HG03457 (cell line): Measurements from ENCODE around the gene TLK1.

Experiments used
- ATAC-seq: cut with Tn5 transposase; IDR thresholded peaks from one replicate; pipeline ENCODE4 v1.9.1; 2021; ENCODE audit warnings: moderate number of reproducible peaks; ENCODE audit not compliant: unreplicated experiment

Gene TLK1

DNA sequence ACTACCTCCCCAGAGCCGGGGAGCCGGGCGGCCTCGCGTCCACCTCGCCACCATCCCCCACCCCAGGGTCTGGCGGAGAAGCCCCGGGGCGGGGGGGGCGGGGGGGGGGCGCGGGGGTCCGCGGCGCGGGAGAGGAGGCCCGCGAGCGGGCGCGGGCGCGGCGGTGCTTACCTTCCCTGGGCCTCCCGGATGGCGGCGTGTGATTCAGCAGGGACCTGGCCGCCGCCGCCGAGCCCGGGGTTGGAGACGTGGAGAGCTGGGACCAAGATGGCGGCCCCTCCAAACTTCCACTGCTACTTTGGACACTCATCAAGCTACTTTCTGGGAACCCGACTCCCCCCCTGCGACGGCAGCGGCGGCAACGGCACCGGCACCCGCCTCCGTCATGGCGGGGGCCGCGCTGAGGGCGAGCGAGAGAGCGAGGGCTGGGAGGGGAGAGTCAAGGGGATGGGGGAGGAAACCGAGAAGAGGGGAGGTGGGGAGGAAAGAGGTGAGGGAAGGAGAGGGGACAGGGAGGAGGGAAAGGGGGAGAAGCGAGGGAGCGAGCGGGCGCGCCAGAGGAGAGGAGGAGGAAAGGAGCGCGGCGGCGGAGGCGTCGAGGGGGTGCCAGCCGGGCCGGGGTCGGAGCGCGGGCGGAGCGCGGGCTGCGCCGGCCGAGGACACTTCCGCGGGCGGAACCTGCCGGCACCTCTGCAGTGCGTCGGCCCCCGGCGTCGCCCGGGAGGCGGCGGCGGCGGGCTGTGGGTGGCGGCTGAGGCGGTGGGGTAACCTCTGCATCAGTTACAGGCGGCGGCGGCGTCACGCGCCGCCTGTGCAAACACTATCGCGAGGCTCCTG lies at the start of gene TLK1:
Gene TLK1 (minus strand): TSS at position 775 of the 837 bp plus-strand sequence. CDS start 465 bp downstream, at position 310.
- peak; percentile 37 for ATAC-seq

- ATAC-seq, result no peak
These were observed 49.6 kb upstream of the TLK1 start for GRCh38 chr2:171210216-171210863.

DNA sequence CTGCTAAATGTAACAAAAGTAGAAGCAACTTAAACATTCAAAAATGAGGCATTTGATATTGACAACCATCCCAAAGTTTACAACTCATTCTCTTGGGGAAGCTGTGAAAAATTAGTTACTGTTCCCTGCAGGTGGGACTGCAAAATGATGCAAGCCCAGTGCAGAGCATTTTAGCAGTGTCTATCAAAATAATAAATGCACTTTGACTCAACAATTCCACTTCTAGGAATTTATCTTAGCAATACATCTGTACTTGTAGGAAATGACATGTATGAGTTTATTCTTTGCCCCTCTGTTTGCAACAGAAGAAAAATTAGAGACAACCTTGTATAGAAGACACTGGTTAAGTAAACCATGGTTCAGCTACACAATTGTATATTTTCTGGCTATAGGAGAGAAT lies 48.0 kb upstream of the TLK1 start:
- ATAC-seq, result no peak

DNA sequence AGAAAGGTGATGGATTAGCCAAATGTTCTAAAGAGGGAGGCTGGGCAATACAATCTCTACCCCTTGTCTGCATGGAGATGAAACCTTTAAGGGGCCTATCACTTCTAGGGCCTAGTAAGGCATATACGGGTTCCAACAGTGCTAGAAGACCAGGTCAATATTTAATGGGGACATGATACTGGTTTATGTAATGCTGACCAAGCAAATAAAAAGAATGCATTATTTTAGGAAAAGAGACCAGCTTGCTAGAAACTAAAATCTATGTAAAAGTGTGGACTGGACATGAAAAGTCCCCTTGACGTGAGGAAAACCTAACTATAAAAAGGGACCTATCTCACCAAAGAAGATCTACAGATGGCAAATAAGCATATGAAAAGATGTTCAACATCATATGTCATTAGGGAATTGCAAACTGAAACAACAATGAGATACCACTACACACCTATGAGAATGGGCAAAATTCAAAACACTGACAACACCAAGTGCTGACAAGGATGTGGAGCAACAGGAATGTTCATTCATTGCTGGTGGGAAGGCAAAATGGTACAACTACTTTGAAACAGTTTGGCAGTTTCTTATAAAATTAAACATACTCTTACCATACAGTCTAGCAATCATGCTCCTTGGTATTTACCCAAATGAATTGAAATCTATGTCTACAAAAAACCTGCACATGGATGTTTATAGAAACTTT lies 45.9 kb upstream of the TLK1 start:
- ATAC-seq, result no peak

DNA sequence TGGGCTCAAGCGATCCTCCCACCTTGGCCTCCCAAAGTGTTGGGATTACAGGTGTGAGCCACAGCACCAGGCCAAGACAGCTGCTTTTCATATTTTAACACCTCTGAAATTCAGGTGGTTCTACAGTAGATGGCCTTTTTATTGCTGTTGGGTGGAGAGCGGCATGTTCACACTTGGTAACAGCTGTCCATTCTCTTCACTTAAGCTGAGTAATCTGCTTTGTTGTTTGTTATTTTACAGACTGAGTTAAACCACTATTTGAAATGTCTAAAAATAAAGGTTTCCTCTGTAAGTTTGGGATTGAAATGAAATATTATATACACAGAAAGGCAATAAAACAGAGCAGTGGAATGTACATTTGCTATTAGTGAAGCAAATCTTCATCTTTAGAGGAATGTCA lies 44.9 kb upstream of the TLK1 start:
- no peak for ATAC-seq

GRCh38 chr2:171201767-171202166 lies 41.1 kb upstream of the TLK1 start:
- ATAC-seq, result no peak

GRCh38 chr2:171201271-171201670 lies 40.6 kb upstream of the TLK1 start:
- ATAC-seq, result no peak

- ATAC-seq, result no peak
These were observed 39.8 kb upstream of the TLK1 start for GRCh38 chr2:171200469-171200868.

- ATAC-seq, result no peak
These were observed 30.3 kb upstream of the TLK1 start for GRCh38 chr2:171191021-171191420.

DNA sequence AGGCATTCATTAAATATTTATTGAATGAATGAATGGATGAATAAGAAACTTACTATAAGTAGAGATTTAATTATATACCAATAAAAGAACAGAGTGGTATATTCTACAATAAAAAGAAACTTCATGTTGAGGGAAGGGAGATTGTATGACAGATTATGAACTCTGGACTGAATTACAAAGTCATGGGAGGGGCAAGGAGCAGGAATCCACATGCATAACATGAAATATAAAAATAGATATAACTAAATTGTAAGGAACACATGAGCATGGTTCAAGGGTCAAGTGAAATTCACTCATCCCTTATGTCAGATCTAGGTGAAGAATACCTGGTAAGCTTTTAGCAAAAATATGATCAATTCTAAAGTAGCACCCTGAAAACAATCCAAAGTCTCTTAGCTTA lies 27.1 kb upstream of the TLK1 start:
- no peak for ATAC-seq

DNA sequence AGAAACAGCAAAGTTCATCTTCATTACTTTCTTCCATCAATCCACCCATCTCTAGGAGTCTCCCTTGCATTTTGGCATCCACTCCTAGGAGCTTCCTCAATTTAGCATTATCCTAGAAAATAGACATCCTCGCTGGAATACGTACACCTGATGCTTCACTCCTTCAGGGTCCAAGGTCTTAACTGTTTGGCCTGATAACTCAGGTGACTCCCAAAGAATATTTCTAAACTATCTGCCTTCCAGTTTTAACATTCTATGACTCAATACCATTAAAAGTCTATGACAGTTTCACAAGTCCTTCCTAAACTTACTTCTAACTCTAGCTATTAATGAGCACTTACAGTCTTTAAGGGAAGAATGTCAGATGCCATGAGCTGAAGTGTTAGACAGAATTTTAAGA lies 26.5 kb upstream of the TLK1 start:
- ATAC-seq, result no peak

GRCh38 chr2:171185941-171186340 lies 25.2 kb upstream of the TLK1 start:
- ATAC-seq, result no peak

DNA sequence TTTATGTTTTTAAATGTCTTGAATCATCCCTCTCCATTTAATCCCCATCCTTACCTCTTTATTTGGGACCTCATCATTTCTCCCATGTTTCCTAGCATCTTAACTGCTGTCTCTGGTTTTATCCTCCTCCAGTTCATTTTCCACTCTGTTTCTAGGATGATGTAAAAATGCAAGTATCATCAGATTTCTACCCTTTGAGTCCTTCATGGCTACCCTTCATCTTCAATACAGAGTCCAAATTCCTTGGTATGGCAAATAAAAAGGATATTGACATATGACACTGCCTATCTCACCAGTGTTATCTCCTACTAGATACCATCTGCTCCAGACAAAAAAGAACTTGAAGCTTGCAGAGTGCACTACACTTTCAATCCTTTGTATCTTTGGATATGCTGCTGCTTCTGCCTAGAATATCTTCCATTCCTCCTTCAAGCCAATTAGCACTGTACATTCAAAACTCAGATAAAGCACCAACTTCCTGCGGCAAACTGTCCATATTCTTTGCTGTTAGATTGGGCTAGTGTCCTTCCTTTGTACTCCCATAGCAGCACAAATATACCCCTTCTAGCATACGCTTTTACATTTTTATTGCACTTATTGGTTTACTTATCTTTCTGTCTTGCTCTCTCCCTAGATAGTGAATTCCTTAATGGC lies 24.6 kb upstream of the TLK1 start:
- ATAC-seq, result no peak

DNA sequence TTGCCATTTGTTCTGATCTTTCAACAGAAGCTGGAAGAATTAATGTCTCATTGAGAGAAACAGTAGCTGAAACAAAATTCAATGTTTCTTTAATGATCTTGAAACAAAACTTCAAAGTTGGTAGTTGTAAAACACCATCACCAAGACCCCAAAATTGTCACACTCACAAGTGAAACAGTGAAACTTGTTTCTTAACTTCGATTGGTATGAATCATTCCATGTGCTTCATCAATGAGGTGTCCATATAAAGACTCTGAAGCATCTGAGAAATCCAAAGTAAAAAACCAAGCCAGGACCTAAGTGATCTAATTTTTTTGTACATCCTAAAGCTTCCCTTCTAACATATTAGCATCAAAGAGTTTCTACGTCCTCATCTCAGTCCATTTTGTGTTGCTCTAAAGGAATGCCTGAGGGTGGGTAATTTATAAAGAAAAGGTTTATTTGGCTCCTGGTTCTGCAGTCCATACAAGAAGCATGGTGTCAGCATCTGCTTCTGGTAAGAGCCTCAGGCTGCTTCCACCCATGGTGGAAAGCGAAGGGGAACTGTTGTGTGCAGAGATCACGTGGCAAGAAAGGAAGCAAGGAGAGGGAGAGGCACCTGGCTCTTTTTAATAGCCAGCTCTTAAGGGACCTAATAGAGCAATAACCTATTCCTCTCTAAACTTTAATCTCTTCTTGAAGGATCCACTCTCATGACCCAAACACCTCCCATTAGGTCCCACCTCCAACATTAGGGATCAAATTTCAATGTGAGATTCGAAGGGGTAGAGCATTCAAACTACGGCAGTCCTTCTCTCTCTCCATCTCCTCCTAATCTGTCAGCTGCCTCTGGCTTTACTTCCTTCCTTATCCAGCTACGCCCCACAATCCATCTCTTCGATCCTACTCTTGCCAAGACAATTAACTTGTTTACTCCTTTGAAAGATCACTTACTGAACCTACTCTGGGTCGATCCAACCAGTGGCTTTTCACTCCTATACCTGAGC lies 20.7 kb upstream of the TLK1 start:
- no peak for ATAC-seq

DNA sequence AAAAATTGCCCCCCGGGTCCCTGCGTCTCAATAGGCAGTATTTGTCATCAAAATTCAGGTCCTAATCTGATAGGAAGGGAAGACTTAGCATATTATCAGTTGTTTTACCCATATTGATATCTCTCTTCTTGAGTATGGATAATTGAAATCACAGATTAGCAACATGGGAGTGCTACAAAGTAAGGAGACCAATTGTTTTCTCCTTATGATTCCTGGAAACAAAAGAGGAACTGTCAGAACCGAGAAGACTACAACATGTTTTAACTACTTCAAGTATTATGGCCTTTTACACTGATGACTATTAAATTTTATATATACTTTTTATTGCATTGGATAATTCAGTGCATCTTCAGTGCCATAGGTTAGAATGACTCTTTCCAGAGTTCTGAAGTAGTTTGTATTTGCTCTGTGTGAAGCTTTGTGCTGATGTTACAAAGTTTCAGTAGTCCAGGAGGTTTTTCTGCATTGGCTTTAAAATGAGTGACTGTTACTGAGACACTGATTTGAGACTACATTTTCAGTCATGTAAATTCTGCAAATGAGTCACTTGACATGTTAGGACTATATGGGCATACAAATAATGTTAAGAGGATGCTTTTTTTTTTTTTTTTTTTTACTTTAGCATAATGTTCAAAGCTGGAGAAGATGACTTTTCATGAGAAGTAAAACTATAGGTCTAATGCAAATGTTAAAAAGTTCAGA lies 19.7 kb upstream of the TLK1 start:
- no peak for ATAC-seq

DNA sequence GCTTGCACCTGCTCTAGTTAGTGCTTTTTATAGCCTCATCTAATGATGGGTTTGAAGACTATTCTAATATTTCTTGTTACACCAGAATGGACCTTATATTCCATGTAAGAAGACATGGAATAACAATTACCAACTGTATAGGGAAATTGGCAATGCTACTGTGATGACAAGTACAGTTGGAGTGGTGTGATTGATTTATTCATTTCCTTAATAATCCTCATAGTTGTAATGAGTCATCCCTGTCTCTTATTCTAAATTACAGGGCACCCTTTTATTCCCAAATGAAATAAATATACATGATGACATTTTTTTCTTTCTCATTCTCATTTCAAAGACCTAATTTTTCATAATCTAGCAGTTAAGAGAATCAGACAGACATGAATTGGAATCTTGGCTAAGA lies 18.3 kb upstream of the TLK1 start:
- ATAC-seq, result no peak

GRCh38 chr2:171176516-171176915 lies 15.8 kb upstream of the TLK1 start:
- no peak for ATAC-seq

DNA sequence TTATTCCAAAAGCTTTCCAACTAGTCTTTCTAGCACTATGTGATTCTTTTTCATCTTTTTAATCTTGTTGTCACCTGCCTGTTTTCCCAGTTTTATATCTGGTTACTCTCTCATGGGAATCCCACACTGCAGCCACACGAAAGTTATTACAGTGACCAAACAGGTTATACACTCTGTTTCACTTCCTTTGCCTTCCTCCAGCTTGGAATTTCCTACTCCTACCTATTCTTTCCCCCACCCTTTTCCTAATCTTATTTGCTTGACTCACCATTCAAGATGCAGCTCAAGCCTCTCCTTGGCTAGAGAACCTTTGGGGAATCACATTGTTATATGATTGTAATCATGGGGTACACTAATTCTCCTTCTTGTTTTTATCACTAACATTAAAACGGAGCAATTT lies 13.4 kb upstream of the TLK1 start:
- no peak for ATAC-seq

GRCh38 chr2:171173087-171173486 lies 12.4 kb upstream of the TLK1 start:
- no peak for ATAC-seq

DNA sequence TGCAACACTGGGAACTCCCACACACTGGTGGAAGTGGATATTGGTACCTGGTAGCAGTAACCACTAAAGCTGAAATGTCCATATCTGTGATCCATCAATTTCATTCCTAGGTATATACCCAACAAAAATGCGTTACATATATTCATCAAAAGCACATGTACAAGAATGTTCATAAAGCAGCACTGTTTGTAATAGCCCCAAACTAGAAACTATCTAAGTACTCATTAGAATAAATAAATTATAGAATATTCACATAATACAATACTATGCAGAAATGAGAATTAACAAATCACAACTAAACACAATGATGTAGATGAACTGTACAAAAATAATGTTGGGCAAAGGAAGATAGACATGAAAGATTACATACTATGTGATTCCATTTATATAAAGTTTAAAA lies 11.1 kb upstream of the TLK1 start:
- ATAC-seq, result no peak
